A673 (cell line): Measurements from ENCODE around the gene LSR. TPM values are rescaled to one million over a fixed set of nuclear protein-coding genes. Genes with fewer than 3 reads are reported as not detected.

Source experiments
- BruUV-seq: library from RNA; stranded (reverse); fragments of 400-500 nt; replicated peaks from 2 replicates; lab custom pipeline; 2021; lab: Mats Ljungman, UMichigan
- CTCF ChIA-PET: fragments of 300-600 bp; sonication (Branson Sonifier 250); formaldehyde crosslinking; loops from one replicate; lab custom pipeline; 2022; ENCODE audit warnings: antibody characterized with exemption; lab: Charles Lee
- POLR2A ChIA-PET: fragments of 300-600 bp; sonication (Branson Sonifier 250); formaldehyde crosslinking; loops from one replicate; lab custom pipeline; 2022; ENCODE audit warnings: antibody characterized with exemption; ENCODE audit not compliant: low non-redundant PET; lab: Charles Lee
- DNase-seq: peaks from one replicate; pipeline ENCODE4 v3.0.0-alpha.2; 2015; ENCODE audit warnings: low spot score
- H3K27ac ChIP-seq: fragments of 200-600 bp; sonication (generic); 2 replicates; pipeline ENCODE4 v1.5.1; 2016; ENCODE audit warnings: mixed run types, low read depth, mild to moderate bottlenecking, mixed read lengths, antibody characterized with exemption, low read length; ENCODE audit not compliant: poor library complexity, severe bottlenecking
- H3K27me3 ChIP-seq: fragments of 200-600 bp; sonication (generic); replicated peaks from 2 replicates; pipeline ENCODE4 v1.6.1; 2017; ENCODE audit warnings: mixed run types, low read depth, mild to moderate bottlenecking, mixed read lengths, antibody characterized with exemption, low read length; ENCODE audit not compliant: insufficient read depth, poor library complexity
- H3K36me3 ChIP-seq: fragments of 200-600 bp; sonication (generic); 2 replicates; pipeline ENCODE4 v1.6.1; 2016; ENCODE audit warnings: mixed run types, mild to moderate bottlenecking, mixed read lengths, antibody characterized with exemption, low read length; ENCODE audit not compliant: insufficient read depth, poor library complexity, severe bottlenecking
- H3K4me1 ChIP-seq: fragments of 200-600 bp; sonication (generic); 2 replicates; pipeline ENCODE4 v1.6.1; 2017; ENCODE audit warnings: mixed run types, mild to moderate bottlenecking, mixed read lengths, antibody characterized with exemption, low read length; ENCODE audit not compliant: insufficient read depth, poor library complexity, severe bottlenecking
- H3K4me3 ChIP-seq: fragments of 200-600 bp; sonication (generic); 2 replicates; pipeline ENCODE4 v1.5.1; 2016; ENCODE audit warnings: low read depth, mixed run types, mild to moderate bottlenecking, mixed read lengths, low read length; ENCODE audit not compliant: poor library complexity, severe bottlenecking
- H3K9me3 ChIP-seq: fragments of 200-600 bp; sonication (generic); 2 replicates; pipeline ENCODE4 v1.6.1; 2016; ENCODE audit warnings: mixed run types, low read depth, mild to moderate bottlenecking, mixed read lengths, antibody characterized with exemption, low read length; ENCODE audit not compliant: poor library complexity, severe bottlenecking
- CTCF ChIP-seq: fragments of 300-800, 200-600 bp; sonication (generic); conservative IDR thresholded peaks from 2 replicates; pipeline ENCODE4 v1.5.1; 2017; ENCODE audit warnings: low read depth, mild to moderate bottlenecking, antibody characterized with exemption, low read length, moderate library complexity, mixed read lengths
- EZH2 ChIP-seq: fragments of 200-600 bp; sonication (generic); IDR thresholded peaks from 2 replicates; pipeline ENCODE4 v1.6.1; 2017; ENCODE audit warnings: borderline replicate concordance, low read depth, mild to moderate bottlenecking, mixed read lengths, antibody characterized with exemption, low read length; ENCODE audit not compliant: poor library complexity, severe bottlenecking
- intact Hi-C: fragments of 100-400 bp; cut with micrococcal nuclease; formaldehyde crosslinking; loops from one replicate; pipeline ENCODE4 v1.10.0; 2022; ENCODE audit not compliant: unreplicated experiment
- total RNA-seq: library from RNA; stranded (reverse); gene quantifications from 2 replicates; pipeline ENCODE4 v1.2.3, GENCODE V29; 2021

Gene LSR
- total RNA-seq, 1 experiment from 2014 or later = 1.9 TPM

- H3K4me1 ChIP-seq = no peaks in the 10 kb centered on the region
- H3K36me3 ChIP-seq = no peaks in the 10 kb centered on the region
- no peaks in the 10 kb centered on the region for H3K9me3 ChIP-seq
- ChIA-PET POLR2A (no interaction called here), CTCF (interaction anchor here (0.7 kb wide), 1 partner anchor 248 kb away, joined by 3 read pairs; no protein-coding TSS in a partner anchor)
- intact Hi-C loops = no loop called here
- H3K27ac ChIP-seq = no peak overlapping the region
- no peaks in the 10 kb centered on the region for H3K27me3 ChIP-seq
- H3K4me3 ChIP-seq = no peak overlapping the region
- no peak for DNase-seq
- no TSS peak for BruUV-seq
- TF ChIP-seq CTCF = no peak
- TF ChIP-seq EZH2 = no peak
Observed at GRCh38 chr19:35308910-35309309, 60.1 kb downstream of the LSR start.

- intact Hi-C loops = no loop called here
- H3K9me3 ChIP-seq = no peaks in the 10 kb centered on the region
- ChIA-PET POLR2A (no interaction called here), CTCF (interaction anchor here (0.7 kb wide), 1 partner anchor 247 kb away, joined by 3 read pairs; no protein-coding TSS in a partner anchor)
- DNase-seq = no peak
- H3K27me3 ChIP-seq = no peaks in the 10 kb centered on the region
- BruUV-seq = no TSS peak
- H3K4me3 ChIP-seq = no peak overlapping the region
- no peaks in the 10 kb centered on the region for H3K36me3 ChIP-seq
- no peak for TF ChIP-seq CTCF
- no peak for TF ChIP-seq EZH2
- no peaks in the 10 kb centered on the region for H3K4me1 ChIP-seq
- no peak overlapping the region for H3K27ac ChIP-seq
Observed at GRCh38 chr19:35309481-35310279, 60.9 kb downstream of the LSR start.

- DNase-seq = no peak
- Histone ChIP-seq H3K4me3 (no peak overlapping the region), H3K27ac (no peak overlapping the region), H3K4me1 (no peaks in the 10 kb centered on the region), H3K9me3 (no peaks in the 10 kb centered on the region), H3K27me3 (no peaks in the 10 kb centered on the region), H3K36me3 (no peaks in the 10 kb centered on the region)
- ChIA-PET POLR2A (no interaction called here), CTCF (no interaction called here)
- intact Hi-C loops = no loop called here
- no TSS peak for BruUV-seq
- TF ChIP-seq CTCF (no peak), EZH2 (no peak)
Observed at GRCh38 chr19:35310331-35310730, 61.5 kb downstream of the LSR start.
